ENCODE data around the gene LILRA6. TPM values are rescaled to one million over a fixed set of nuclear protein-coding genes. Genes with fewer than 3 reads are reported as not detected.
A peak's percentile ranks its signal among the peaks of the same experiment; 100 is the strongest.

The LILRA6 gene
- total and polyA plus RNA-seq, 7 experiments from 2014 or later: 0.12 to 27.0 (median 0.97) TPM

- Mint-ChIP-seq H3K27me3 (peaks cover 0 to 11% (median 2%) of the 10 kb centered on the region in 5 donors), H3K4me3 (no peak overlapping the region), H3K4me1 (peaks cover 0 to 3% (median 0%) of the 10 kb centered on the region in 7 donors), H3K36me3 (no peaks in the 10 kb centered on the region), H3K27ac (no peak overlapping the region), H3K9me3 (no peaks in the 10 kb centered on the region)
- CTCF ChIA-PET: no interaction called here
- POLR2A ChIA-PET: no interaction called here
- Histone ChIP-seq H3K9me3 (ENCODE audit: control insufficient read depth in 2 of 3, low read length in 3 of 3) (no peaks in the 10 kb centered on the region), H3K27ac (ENCODE audit: low read depth, low read length) (no peak overlapping the region), H3K27me3 (ENCODE audit: control insufficient read depth in 2 of 2, insufficient read depth in 2 of 2, low read length in 2 of 2) (no peaks in the 10 kb centered on the region), H3K36me3 (ENCODE audit: control insufficient read depth in 2 of 3, insufficient read depth in 3 of 3, low read length in 3 of 3) (no peaks in the 10 kb centered on the region), H3K4me1 (ENCODE audit: control insufficient read depth in 2 of 2, insufficient read depth in 2 of 2, low read length in 2 of 2) (no peaks in the 10 kb centered on the region), H3K4me3 (ENCODE audit: low read length) (no peak overlapping the region)
- ATAC-seq (no peak), DNase-seq (no peak)
- intact Hi-C loops (cut with micrococcal nuclease): no loop called here
Observed at GRCh38 chr19:54255105-54255775, 12.7 kb upstream of the LILRA6 start.

- ATAC-seq (no peak), DNase-seq (no peak)
- H3K27me3 Mint-ChIP-seq: peaks cover 0 to 11% (median 3%) of the 10 kb centered on the region in 5 donors
- H3K36me3 Mint-ChIP-seq: no peaks in the 10 kb centered on the region
- intact Hi-C loops (cut with micrococcal nuclease): no loop called here
- no peak overlapping the region for H3K27ac ChIP-seq (ENCODE audit: low read depth, low read length)
- no peaks in the 10 kb centered on the region for H3K9me3 Mint-ChIP-seq
- no peak overlapping the region for H3K27ac Mint-ChIP-seq
- H3K4me3 ChIP-seq (ENCODE audit: low read length): no peak overlapping the region
- no peaks in the 10 kb centered on the region for H3K4me1 ChIP-seq (ENCODE audit: control insufficient read depth in 2 of 2, insufficient read depth in 2 of 2, low read length in 2 of 2)
- ChIA-PET POLR2A (no interaction called here), CTCF (no interaction called here)
- H3K4me1 Mint-ChIP-seq: peaks cover 0 to 3% (median 0%) of the 10 kb centered on the region in 7 donors
- H3K4me3 Mint-ChIP-seq: no peak overlapping the region
- no peaks in the 10 kb centered on the region for H3K9me3 ChIP-seq (ENCODE audit: control insufficient read depth in 2 of 3, low read length in 3 of 3)
- H3K27me3 ChIP-seq (ENCODE audit: control insufficient read depth in 2 of 2, insufficient read depth in 2 of 2, low read length in 2 of 2): no peaks in the 10 kb centered on the region
- H3K36me3 ChIP-seq (ENCODE audit: control insufficient read depth in 2 of 3, insufficient read depth in 3 of 3, low read length in 3 of 3): no peaks in the 10 kb centered on the region
Observed at GRCh38 chr19:54254195-54254906, 11.8 kb upstream of the LILRA6 start.

DNA sequence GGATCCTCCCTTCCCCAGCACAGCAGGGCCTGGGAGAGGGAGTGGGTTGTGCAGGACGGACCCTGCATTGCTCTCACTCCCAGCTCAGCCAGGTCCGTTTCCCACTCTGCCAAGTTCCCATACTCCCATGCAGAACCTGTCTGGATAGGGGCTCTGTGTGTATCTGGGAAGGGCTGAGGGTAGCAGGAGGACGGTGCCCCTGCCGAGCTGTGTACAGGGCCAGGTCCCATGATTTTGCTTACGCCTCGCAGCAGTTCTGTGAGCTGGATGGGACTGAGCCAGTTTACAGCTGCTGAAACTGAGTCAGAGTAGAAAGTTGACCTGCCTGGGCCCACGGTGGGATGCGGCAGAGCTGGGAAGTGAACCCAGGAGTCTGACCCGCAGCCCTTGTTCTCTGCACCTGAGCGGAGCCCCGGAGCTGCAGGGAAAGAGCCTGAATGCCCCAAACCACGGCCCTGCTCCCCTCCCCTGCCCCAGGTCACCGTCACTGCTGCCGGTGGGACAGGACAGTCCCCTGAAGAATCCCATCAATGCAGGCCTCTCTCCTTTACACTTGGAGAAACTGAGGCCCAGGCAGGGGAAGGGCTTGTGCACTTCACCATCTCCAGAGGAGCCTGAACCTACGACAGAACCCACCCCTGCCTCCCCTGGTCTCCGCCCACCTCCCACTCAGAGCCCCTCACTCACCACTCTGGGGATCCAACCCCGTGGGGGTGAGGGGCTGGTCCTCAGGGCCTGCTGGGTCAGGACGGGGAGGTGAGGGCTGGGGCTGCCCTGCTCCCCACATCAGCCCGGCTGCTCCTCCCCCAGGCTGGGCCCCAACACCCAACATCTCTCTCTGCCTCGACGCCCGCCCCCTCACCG is 11.0 kb upstream of the LILRA6 start:
- Histone ChIP-seq H3K27ac (ENCODE audit: low read depth, low read length) (no peak overlapping the region), H3K4me1 (ENCODE audit: control insufficient read depth in 2 of 2, insufficient read depth in 2 of 2, low read length in 2 of 2) (no peaks in the 10 kb centered on the region), H3K4me3 (ENCODE audit: low read length) (no peak overlapping the region), H3K9me3 (ENCODE audit: control insufficient read depth in 2 of 3, low read length in 3 of 3) (no peaks in the 10 kb centered on the region), H3K27me3 (ENCODE audit: control insufficient read depth in 2 of 2, insufficient read depth in 2 of 2, low read length in 2 of 2) (no peaks in the 10 kb centered on the region), H3K36me3 (ENCODE audit: control insufficient read depth in 2 of 3, insufficient read depth in 3 of 3, low read length in 3 of 3) (no peaks in the 10 kb centered on the region)
- Mint-ChIP-seq H3K36me3 (no peaks in the 10 kb centered on the region), H3K9me3 (no peaks in the 10 kb centered on the region), H3K27ac (no peak overlapping the region), H3K4me3 (no peak overlapping the region), H3K27me3 (peaks cover 0 to 11% (median 3%) of the 10 kb centered on the region in 5 donors), H3K4me1 (peaks cover 0 to 3% (median 0%) of the 10 kb centered on the region in 7 donors)
- ChIA-PET POLR2A (no interaction called here), CTCF (interaction anchor here (1.0 kb wide), 1 partner anchor 12 kb away, joined by 3 read pairs; no protein-coding TSS in a partner anchor)
- ATAC-seq (no peak), DNase-seq (no peak)
- intact Hi-C loops (cut with micrococcal nuclease): no loop called here

- Mint-ChIP-seq H3K4me1 (peaks cover 3 to 8% (median 6%) of the 10 kb centered on the region in 7 donors), H3K27ac (no peak overlapping the region), H3K9me3 (no peaks in the 10 kb centered on the region), H3K4me3 (no peak overlapping the region), H3K27me3 (peaks cover 0 to 11% (median 3%) of the 10 kb centered on the region in 5 donors), H3K36me3 (no peaks in the 10 kb centered on the region)
- no peak overlapping the region for H3K4me3 ChIP-seq (ENCODE audit: low read length)
- ChIA-PET CTCF (interaction anchor here (1.0 kb wide), 1 partner anchor 13 kb away, joined by 3 read pairs; no protein-coding TSS in a partner anchor), POLR2A (no interaction called here)
- H3K4me1 ChIP-seq (ENCODE audit: control insufficient read depth in 2 of 2, insufficient read depth in 2 of 2, low read length in 2 of 2): peaks cover 0 to 3% of the 10 kb centered on the region in 2 donors
- no peaks in the 10 kb centered on the region for H3K36me3 ChIP-seq (ENCODE audit: control insufficient read depth in 2 of 3, insufficient read depth in 3 of 3, low read length in 3 of 3)
- no peak for DNase-seq
- H3K27me3 ChIP-seq (ENCODE audit: control insufficient read depth in 2 of 2, insufficient read depth in 2 of 2, low read length in 2 of 2): no peaks in the 10 kb centered on the region
- intact Hi-C loops (cut with micrococcal nuclease): no loop called here
- no peak for ATAC-seq
- no peaks in the 10 kb centered on the region for H3K9me3 ChIP-seq (ENCODE audit: control insufficient read depth in 2 of 3, low read length in 3 of 3)
- H3K27ac ChIP-seq (ENCODE audit: low read depth, low read length): no peak overlapping the region
Observed at GRCh38 chr19:54252845-54253244, 10.3 kb upstream of the LILRA6 start.

DNA sequence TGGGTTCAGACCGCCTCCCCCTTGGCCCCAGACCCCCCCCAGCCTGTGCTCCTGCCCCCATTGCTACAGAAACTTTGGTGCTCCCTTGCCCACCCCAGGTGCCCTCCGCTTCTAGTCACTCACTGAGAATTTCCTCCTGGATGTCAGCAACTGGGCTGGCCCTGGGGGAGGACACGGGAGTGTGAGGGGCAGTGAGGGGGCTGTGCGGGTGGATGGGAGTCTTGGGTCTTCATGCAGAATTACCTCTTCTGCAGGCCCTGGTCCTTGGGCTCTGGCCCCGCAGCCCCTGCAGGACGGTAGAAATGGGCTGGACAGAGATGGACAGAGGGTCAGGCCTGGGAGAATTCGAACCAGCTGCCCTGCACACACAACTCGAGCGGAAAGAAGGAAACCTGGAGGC is 9.7 kb upstream of the LILRA6 start:
- intact Hi-C loops (cut with micrococcal nuclease): no loop called here
- no peak overlapping the region for H3K4me3 ChIP-seq (ENCODE audit: low read length)
- DNase-seq: no peak
- Mint-ChIP-seq H3K27ac (no peak overlapping the region), H3K4me1 (peaks cover 7 to 12% (median 11%) of the 10 kb centered on the region in 7 donors), H3K4me3 (no peak overlapping the region), H3K9me3 (no peaks in the 10 kb centered on the region), H3K27me3 (peaks cover 0 to 11% (median 3%) of the 10 kb centered on the region in 5 donors), H3K36me3 (no peaks in the 10 kb centered on the region)
- ATAC-seq: no peak
- ChIA-PET POLR2A (no interaction called here), CTCF (interaction anchor here (1.0 kb wide), 1 partner anchor 14 kb away, joined by 3 read pairs; no protein-coding TSS in a partner anchor)
- H3K9me3 ChIP-seq (ENCODE audit: control insufficient read depth in 2 of 3, low read length in 3 of 3): no peaks in the 10 kb centered on the region
- H3K36me3 ChIP-seq (ENCODE audit: control insufficient read depth in 2 of 3, insufficient read depth in 3 of 3, low read length in 3 of 3): no peaks in the 10 kb centered on the region
- H3K27ac ChIP-seq (ENCODE audit: low read depth, low read length): no peak overlapping the region
- H3K4me1 ChIP-seq (ENCODE audit: control insufficient read depth in 2 of 2, insufficient read depth in 2 of 2, low read length in 2 of 2): peaks cover 0 to 9% of the 10 kb centered on the region in 2 donors
- no peaks in the 10 kb centered on the region for H3K27me3 ChIP-seq (ENCODE audit: control insufficient read depth in 2 of 2, insufficient read depth in 2 of 2, low read length in 2 of 2)

DNA sequence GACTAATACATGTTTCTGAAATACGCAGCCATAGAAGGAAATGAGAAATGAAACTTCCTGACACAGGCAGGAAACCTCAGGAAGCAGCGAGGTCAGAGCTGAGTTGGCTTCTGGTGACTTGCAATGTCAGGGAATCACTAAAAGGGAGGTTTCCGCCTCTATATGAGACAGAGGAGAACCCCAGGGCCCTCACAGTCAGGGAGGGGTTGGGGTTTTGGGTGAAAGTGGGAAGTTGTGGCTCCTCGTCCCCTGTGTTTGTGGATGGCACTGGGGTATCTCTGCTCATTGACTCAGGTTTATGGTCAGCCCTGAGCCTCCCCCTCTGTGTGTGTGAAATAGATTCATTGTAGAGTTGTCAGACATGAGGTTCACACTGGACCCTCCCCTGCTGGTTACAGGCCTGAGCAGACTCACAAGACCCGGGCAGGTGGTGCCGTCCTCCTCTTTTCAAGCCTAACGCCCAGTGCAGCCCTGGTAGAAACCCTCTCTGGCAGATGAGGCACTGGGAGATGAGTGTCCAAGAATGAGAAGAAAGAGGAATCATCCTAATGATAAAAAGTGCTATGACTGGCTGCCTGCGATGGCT is 5.5 kb upstream of the LILRA6 start:
- Mint-ChIP-seq H3K4me1 (peaks cover 7 to 11% (median 10%) of the 10 kb centered on the region in 7 donors), H3K36me3 (no peaks in the 10 kb centered on the region), H3K27me3 (peaks cover 0 to 6% (median 0%) of the 10 kb centered on the region in 5 donors), H3K4me3 (peak overlapping the region in 8 of 10 donors; percentile 14 to 65 (median 47)), H3K9me3 (no peaks in the 10 kb centered on the region), H3K27ac (peak overlapping the region in 7 of 9 donors; percentile 1 to 55 (median 15))
- ATAC-seq: peak; percentile 91
- CTCF ChIA-PET: no interaction called here
- no peak overlapping the region for H3K4me3 ChIP-seq (ENCODE audit: low read length)
- no peaks in the 10 kb centered on the region for H3K9me3 ChIP-seq (ENCODE audit: control insufficient read depth in 2 of 3, low read length in 3 of 3)
- POLR2A ChIA-PET: no interaction called here
- peaks cover 0 to 9% of the 10 kb centered on the region in 2 donors for H3K4me1 ChIP-seq (ENCODE audit: control insufficient read depth in 2 of 2, insufficient read depth in 2 of 2, low read length in 2 of 2)
- H3K27me3 ChIP-seq (ENCODE audit: control insufficient read depth in 2 of 2, insufficient read depth in 2 of 2, low read length in 2 of 2): no peaks in the 10 kb centered on the region
- intact Hi-C loops (cut with micrococcal nuclease): no loop called here
- no peak overlapping the region for H3K27ac ChIP-seq (ENCODE audit: low read depth, low read length)
- DNase-seq: peak in 1 of 9 donors; percentile 10
- H3K36me3 ChIP-seq (ENCODE audit: control insufficient read depth in 2 of 3, insufficient read depth in 3 of 3, low read length in 3 of 3): no peaks in the 10 kb centered on the region

Measured in naive thymus-derived CD4-positive, alpha-beta T cell (primary cell).